GM18868 (cell line): Measurements from ENCODE around the gene ARCN1.

ENCODE experiments used
- ATAC-seq: cut with Tn5 transposase; IDR thresholded peaks from one replicate; pipeline ENCODE4 v1.9.1; 2021; ENCODE audit warnings: mild to moderate bottlenecking, moderate library complexity; ENCODE audit not compliant: unreplicated experiment

Gene ARCN1

GRCh38 chr11:118572061-118572980, at the start of gene ARCN1:
TSS of gene ARCN1 (plus strand) at chr11:118572409. CDS start at chr11:118572548, 139 bp downstream.
- ATAC-seq, result peak; percentile 74

- no peak for ATAC-seq
Measured at GRCh38 chr11:118522571-118523072, 49.6 kb upstream of the ARCN1 start.

GRCh38 chr11:118524356-118524755, 47.9 kb upstream of the ARCN1 start:
- ATAC-seq, result no peak

- ATAC-seq, result no peak
Measured at GRCh38 chr11:118524757-118525470, 47.3 kb upstream of the ARCN1 start.

- ATAC-seq, result no peak
Measured at GRCh38 chr11:118526688-118527087, 45.5 kb upstream of the ARCN1 start.

- ATAC-seq, result no peak
Measured at GRCh38 chr11:118527109-118527508, 45.1 kb upstream of the ARCN1 start, which contains the start of gene TTC36. TSS of gene TTC36 (plus strand) at chr11:118527474. CDS start at chr11:118527495, 21 bp downstream.

GRCh38 chr11:118528511-118528910, 43.7 kb upstream of the ARCN1 start:
- no peak for ATAC-seq

DNA sequence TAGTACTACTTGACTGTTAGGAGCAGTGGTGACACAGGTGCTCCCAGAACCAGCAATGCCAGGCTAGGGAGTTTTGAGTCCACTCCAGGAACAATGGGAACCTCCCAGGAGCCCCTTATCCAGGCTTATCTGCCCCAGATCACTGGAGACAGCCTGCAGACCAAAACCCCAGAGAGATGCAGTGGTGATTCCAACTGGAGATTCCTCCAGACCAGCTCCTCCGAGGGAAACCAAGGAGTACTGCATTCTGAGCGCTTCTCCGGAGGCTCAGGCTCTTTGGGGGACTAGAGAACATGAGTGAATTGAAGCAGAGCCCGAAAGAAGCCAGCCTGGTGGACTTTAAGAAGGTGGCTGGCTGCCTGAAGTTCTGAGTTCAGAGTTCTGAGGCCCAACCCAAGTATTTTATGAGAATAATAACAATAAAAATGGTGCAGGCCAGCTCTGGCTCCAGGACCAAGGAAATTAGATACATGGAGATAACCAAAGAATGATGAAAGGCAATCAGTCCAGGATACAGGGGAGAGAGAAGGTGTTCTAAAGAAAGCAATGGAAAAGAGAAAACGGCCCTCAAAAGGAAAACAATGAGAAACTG, 42.5 kb upstream of the ARCN1 start:
- no peak for ATAC-seq

GRCh38 chr11:118530180-118530682, 42.0 kb upstream of the ARCN1 start:
- ATAC-seq, result no peak

DNA sequence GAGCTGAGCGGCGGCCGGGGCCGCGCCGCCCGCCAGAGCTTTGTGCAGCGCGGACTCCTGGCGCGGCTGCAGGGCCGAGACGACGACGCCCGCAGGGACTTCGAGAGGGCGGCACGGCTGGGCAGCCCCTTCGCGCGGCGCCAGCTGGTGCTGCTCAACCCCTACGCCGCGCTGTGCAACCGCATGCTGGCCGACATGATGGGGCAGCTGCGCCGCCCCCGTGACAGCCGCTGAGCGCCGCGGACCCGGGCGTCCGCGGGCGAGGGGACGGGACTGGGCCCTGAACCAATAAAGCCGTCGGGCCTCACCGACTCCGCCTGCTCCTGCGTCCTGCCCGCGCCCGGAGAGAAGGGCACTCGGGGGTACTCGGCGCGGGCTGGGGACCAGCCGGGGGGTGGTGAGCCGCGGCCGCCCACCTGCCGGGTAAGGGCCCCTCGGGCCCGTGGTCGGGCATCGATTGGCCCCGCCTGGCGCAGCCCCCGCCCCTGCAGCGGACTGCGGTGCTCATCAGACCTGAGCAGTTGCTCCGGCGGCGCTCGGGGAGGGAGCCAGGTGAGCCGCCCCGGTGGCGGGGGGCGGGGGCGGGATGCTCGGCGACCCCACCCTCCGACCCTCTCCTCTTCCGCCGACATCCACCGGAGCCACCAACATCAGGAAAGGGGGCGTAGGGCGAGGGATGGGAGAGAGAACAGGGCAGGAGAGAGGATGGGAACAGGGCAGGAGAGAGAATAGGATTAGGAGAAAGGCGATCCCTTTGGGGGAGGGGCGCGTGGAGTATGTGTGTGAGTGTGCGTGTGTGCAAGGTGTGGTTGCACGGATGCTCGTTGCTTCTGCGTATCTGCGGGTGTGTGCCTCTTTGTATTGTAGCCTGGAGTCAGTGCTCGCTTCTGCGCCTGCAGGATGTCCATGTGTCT, 41.3 kb upstream of the ARCN1 start, which contains the start of gene TMEM25:
TSS of gene TMEM25 (plus strand) at position 510 of the 914 bp plus-strand sequence. CDS start 610 bp downstream, outside the sequence.
- peak; percentile 72 for ATAC-seq

- ATAC-seq, result peak; percentile 16
Measured at GRCh38 chr11:118531597-118532084, 40.6 kb upstream of the ARCN1 start.

GRCh38 chr11:118532091-118532490, 40.1 kb upstream of the ARCN1 start:
- no peak for ATAC-seq

GRCh38 chr11:118532852-118533768, 39.1 kb upstream of the ARCN1 start:
- ATAC-seq, result no peak

GRCh38 chr11:118533769-118534729, 38.2 kb upstream of the ARCN1 start:
- ATAC-seq, result no peak

DNA sequence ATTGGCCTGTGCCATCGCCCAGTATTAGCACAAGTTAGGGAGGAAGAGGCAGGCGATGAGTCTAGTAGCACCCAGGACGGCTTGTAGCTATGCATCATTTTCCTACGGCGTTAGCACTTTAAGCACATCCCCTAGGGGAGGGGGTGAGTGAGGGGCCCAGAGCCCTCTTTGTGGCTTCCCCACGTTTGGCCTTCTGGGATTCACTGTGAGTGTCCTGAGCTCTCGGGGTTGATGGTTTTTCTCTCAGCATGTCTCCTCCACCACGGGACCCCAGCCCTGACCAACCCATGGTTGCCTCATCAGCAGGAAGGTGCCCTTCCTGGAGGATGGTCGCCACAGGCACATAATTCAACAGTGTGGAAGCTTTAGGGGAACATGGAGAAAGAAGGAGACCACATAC, 36.9 kb upstream of the ARCN1 start:
- ATAC-seq, result no peak

DNA sequence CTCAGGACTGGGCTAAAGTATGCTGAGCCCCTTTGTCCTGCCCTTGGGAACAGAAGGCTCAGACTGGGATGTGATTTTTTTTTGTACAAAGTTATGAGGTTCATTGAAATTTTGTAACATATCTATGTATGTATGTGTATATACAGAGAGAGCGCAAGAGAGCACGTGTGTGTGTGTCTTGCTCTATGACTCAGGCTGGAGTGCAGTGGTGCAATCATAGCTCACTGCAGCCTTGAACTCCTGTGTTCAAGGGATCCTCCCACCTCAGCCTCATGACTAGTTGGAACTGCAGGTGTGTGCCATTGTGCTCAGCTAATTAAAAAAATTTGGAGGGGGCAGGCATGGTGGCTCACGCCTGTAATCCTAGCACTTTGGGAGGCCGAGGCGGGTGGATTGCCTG, 35.5 kb upstream of the ARCN1 start:
- no peak for ATAC-seq

DNA sequence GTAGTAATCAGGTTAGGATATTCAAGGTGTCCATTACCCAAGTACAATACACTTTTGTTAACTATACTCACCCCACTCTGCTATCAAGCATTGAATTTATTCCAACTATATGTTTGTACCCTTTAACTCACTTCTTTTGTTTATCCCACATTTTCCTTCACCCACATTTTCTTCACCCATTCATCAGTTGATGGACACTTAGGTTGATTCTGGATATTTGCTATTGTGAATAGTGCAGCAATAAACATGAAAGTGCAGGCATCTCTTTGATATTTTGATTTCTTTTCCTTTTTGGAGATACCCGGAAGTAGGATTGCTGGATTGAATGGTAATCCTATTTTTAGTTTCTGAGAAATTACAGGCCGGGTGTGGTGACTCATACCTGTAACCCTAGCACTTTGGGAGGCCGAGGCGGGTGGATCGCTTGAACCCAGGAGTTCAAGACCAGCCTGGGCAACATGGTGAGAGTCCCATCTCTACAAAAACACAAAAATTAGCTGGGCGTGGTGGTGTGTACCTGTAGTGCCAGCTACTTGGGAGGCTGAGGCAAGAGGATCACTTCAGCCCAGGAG, 34.7 kb upstream of the ARCN1 start:
- ATAC-seq, result no peak
